Measurements from ENCODE around the gene NRTN. TPM values are rescaled to one million over a fixed set of nuclear protein-coding genes. Genes with fewer than 3 reads are reported as not detected.

NRTN gene
- total and polyA plus RNA-seq, 2 of the 13 experiments (the other 11 are each of a cell fraction or from before 2014, with no cell fraction given): 4.1 to 5.3 TPM

- intact Hi-C loops (cut with micrococcal nuclease; ENCODE audit: unreplicated experiment) (no loop called here), in situ Hi-C loops (cut with HindIII; ENCODE audit: extremely low pct_ligation_motif_present, low pct_unique_long_range_greater_than_20kb) (no loop called here)
- Histone ChIP-seq H3K36me3 (replicated peaks in 1 of 2; ENCODE audit: control insufficient read depth in 1 of 2, insufficient read depth in 2 of 2, low read length in 2 of 2) (no peaks in the 10 kb centered on the region), H3K9me3 (ENCODE audit: low read length) (no peaks in the 10 kb centered on the region), H3K27ac (ENCODE audit: extremely low read length, insufficient read depth, low read length) (no peak overlapping the region), H3K27me3 (ENCODE audit: control insufficient read depth in 1 of 2, insufficient read depth in 2 of 2, low read length in 2 of 2) (peaks cover 0 to 5% of the 10 kb centered on the region in 2 experiments; a peak in 1 of 5 replicates), H2AFZ (ENCODE audit: low read length) (no peak overlapping the region), H3K4me2 (ENCODE audit: low read depth, low read length) (no peak overlapping the region), H3K9ac (ENCODE audit: insufficient read depth, low read depth, low read length) (no peak overlapping the region), H3K79me2 (ENCODE audit: insufficient read depth, low read length) (no peaks in the 10 kb centered on the region), H3K4me3 (replicated peaks in 1 of 3; ENCODE audit: insufficient read depth in 1 of 3, low read depth in 2 of 3, low read length in 3 of 3) (no peak overlapping the region), H4K20me1 (ENCODE audit: insufficient read depth, low read length) (no peaks in the 10 kb centered on the region), H3K4me1 (ENCODE audit: insufficient read depth, low read length) (peaks cover under 1% of the 10 kb centered on the region; the same call in 1 of the 2 replicates)
- DNase-seq (ENCODE audit: low spot score) (no peak), ATAC-seq (no peak), FAIRE-seq (no peak)
- POLR2A ChIA-PET: no interaction called here
- 53% methylated on average over 5 of the region's 5 CpGs for WGBS (ENCODE audit: low lambda C conversion rate)
- no TSS peak for BruUV-seq (replicated peaks)
- CTCF ChIA-PET (ENCODE audit: low intra/inter-chr PET ratio, low total read pairs): no interaction called here
- TF ChIP-seq GATAD2A (CRISPR knock-in tag; IDR thresholded peaks at IDR 0.05) (no peak), NFYB (CRISPR knock-in tag; IDR thresholded peaks at IDR 0.05) (no peak), ARID4A (CRISPR knock-in tag; IDR thresholded peaks at IDR 0.05; ENCODE audit: borderline replicate concordance) (no peak), ZSCAN29 (CRISPR knock-in tag; conservative IDR thresholded peaks at IDR 0.05) (no peak), HCFC1 (IDR thresholded peaks at IDR 0.05; ENCODE audit: low read depth, low read length) (no peak), ZFP82 (CRISPR knock-in tag; IDR thresholded peaks at IDR 0.05; ENCODE audit: borderline replicate concordance) (no peak)
- TF ChIP-seq, protein P1, sequence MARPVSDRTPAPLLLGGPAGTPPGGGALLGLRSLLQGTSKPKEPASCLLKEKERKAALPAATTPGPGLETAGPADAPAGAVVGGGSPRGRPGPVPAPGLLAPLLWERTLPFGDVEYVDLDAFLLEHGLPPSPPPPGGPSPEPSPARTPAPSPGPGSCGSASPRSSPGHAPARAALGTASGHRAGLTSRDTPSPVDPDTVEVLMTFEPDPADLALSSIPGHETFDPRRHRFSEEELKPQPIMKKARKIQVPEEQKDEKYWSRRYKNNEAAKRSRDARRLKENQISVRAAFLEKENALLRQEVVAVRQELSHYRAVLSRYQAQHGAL (CRISPR knock-in tag; IDR thresholded peaks at IDR 0.05; ENCODE audit: not compliant biosample characterization): no peak
- TF ChIP-seq, protein P2, sequence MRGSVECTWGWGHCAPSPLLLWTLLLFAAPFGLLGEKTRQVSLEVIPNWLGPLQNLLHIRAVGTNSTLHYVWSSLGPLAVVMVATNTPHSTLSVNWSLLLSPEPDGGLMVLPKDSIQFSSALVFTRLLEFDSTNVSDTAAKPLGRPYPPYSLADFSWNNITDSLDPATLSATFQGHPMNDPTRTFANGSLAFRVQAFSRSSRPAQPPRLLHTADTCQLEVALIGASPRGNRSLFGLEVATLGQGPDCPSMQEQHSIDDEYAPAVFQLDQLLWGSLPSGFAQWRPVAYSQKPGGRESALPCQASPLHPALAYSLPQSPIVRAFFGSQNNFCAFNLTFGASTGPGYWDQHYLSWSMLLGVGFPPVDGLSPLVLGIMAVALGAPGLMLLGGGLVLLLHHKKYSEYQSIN (CRISPR knock-in tag; IDR thresholded peaks at IDR 0.05; ENCODE audit: borderline replicate concordance): no peak
Observed at GRCh38 chr19:5762608-5763217, 42.2 kb upstream of the NRTN start.
